HUES64 (cell line): ENCODE data around the gene CFAP20DC.
"Not testable (repeated sequence)": the region's sequence is repeated elsewhere in the genome, so short reads cannot be mapped to it uniquely, and the experiment has no call there.

Experiments
- H3K27ac ChIP-seq: 2 replicates; pipeline ENCODE4 v1.7.0; 2013; ENCODE audit warnings: low read depth, low read length, inconsistent platforms
- H3K27me3 ChIP-seq: 2 replicates; pipeline ENCODE4 v1.6.1; 2013; ENCODE audit warnings: mild to moderate bottlenecking, low read length; ENCODE audit not compliant: insufficient read depth
- H3K36me3 ChIP-seq: 2 replicates; pipeline ENCODE4 v1.6.1; 2013; ENCODE audit warnings: mild to moderate bottlenecking, low read length; ENCODE audit not compliant: insufficient read depth
- H3K4me1 ChIP-seq: 2 replicates; pipeline ENCODE4 v1.6.1; 2013; ENCODE audit warnings: mild to moderate bottlenecking, low read length, moderate library complexity; ENCODE audit not compliant: insufficient read depth
- H3K4me3 ChIP-seq: 2 replicates; pipeline ENCODE4 v1.5.1; 2013; ENCODE audit warnings: mild to moderate bottlenecking, low read length, moderate library complexity
- H3K9ac ChIP-seq: 2 replicates; pipeline ENCODE4 v1.6.1; 2013; ENCODE audit warnings: mild to moderate bottlenecking, low read depth, low read length
- H3K9me3 ChIP-seq: 2 replicates; pipeline ENCODE4 v1.6.1; 2013; ENCODE audit warnings: low read depth, low read length; ENCODE audit not compliant: insufficient read depth
- WGBS: fragments of 150-250, 120-280 bp; methylation state at CpG from one replicate; pipeline ENCODE4 v1.1.7; 2013; ENCODE audit warnings: missing lambda C conversion rate; 5-methylcytosine and 5-hydroxymethylcytosine counted together

CFAP20DC gene

DNA sequence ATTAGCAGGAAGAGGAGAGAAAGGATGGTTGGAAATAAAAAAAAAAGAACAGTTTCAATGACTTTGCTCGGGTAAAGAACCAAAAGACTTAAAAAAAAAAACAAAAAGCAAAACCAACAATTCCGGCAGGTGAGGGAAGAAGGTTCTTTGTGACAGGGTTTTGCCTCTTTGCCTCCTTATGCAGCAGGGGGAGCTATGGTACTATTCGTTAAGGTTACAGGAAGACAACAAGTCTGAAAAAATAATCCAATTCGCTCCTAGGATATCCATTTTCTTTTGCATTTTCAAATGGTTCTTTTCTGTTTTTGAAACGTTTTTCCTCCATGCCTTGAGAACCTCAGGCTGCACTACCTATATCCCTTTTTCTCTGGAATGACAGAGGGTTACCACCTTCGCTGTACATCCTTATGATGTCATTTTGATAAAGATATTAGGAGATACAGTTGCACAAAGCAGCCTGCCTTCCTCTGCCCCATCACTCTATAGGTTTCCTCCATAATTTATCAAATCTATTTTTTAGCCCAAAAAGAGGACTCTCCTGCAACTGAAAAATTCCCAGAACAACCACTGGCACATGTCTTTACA, 55.0 kb downstream of the CFAP20DC start:
- no peaks in the 10 kb centered on the region for H3K36me3 ChIP-seq
- no peak overlapping the region for H3K4me3 ChIP-seq
- no peaks in the 10 kb centered on the region for H3K9me3 ChIP-seq
- H3K27ac ChIP-seq = no peak overlapping the region
- 36% methylated on average over 4 of the region's 6 CpGs for WGBS
- H3K4me1 ChIP-seq = peaks cover 3% of the 10 kb centered on the region; the same call in 1 of the 2 replicates
- H3K9ac ChIP-seq = no peak overlapping the region
- no peaks in the 10 kb centered on the region for H3K27me3 ChIP-seq

DNA sequence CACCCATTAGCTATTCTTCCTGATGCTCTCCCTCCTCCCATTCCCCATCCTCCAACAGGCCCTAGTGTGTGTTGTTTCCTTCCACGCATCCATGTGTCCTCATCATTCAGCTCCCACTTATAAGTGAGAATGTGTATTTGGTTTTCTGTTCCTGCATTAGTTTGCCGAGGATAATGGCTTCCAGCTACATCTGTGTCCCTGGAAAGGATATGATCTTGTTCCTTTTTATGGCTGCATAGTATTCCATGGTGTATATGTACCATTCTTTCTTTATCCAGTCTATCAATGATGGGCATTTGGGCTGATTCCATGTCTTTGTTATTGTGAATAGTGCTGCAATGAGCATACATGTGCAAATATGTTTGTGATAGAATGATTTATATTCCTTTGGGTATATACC, 56.3 kb downstream of the CFAP20DC start:
- no peak overlapping the region for H3K4me3 ChIP-seq
- H3K9ac ChIP-seq = no peak overlapping the region
- 92% methylated on average over 1 of the region's 2 CpGs for WGBS
- no peaks in the 10 kb centered on the region for H3K36me3 ChIP-seq
- H3K9me3 ChIP-seq = no peaks in the 10 kb centered on the region
- H3K27ac ChIP-seq = no peak overlapping the region
- no peaks in the 10 kb centered on the region for H3K27me3 ChIP-seq
- H3K4me1 ChIP-seq = peaks cover 3% of the 10 kb centered on the region; the same call in 1 of the 2 replicates

DNA sequence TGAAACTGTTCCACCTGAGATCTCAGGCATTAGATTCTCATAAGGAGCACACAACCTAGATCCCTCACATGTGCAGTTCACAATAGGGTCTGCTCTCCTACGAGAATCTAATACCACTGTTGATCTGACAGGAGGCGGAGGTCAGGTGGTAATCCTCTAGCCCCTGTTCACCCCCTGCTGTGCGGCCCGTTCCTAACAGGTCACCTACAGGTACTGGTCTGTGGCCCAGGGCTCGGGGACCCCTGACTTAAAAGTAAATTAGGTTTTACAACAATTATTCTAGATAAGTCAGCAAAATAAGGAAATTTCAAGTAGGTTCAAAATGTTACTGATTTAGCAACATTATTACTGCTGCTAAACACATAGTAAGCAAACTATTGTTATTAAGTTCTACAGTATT, 58.2 kb downstream of the CFAP20DC start:
- Histone ChIP-seq H3K4me1 (peaks cover 3% of the 10 kb centered on the region; the same call in 1 of the 2 replicates), H3K9me3 (no peaks in the 10 kb centered on the region), H3K36me3 (no peaks in the 10 kb centered on the region), H3K9ac (no peak overlapping the region), H3K4me3 (no peak overlapping the region), H3K27me3 (no peaks in the 10 kb centered on the region), H3K27ac (no peak overlapping the region)
- 88% methylated on average over 5 of the region's 5 CpGs for WGBS

DNA sequence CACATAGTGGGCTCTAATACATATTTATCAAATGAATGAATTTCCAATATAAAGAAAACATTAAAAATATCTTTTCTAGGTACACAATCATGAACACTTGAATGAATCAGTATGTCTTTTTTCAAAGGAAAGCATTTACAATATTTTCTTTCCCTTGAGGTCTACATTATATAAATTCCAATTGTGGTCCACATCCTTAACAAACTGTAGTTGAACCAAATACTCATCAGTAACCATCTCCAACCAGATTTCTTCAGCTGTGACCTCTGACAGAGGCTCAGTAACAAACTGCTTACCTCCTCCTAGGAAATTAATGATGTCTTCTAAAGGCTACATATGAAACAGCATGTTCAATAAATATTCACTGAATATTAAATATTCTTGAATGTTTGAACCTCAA, 58.8 kb downstream of the CFAP20DC start:
- Histone ChIP-seq H3K36me3 (no peaks in the 10 kb centered on the region), H3K4me3 (no peak overlapping the region), H3K27ac (no peak overlapping the region), H3K9me3 (no peaks in the 10 kb centered on the region), H3K4me1 (peaks cover 3% of the 10 kb centered on the region; the same call in 1 of the 2 replicates), H3K27me3 (no peaks in the 10 kb centered on the region), H3K9ac (no peak overlapping the region)

DNA sequence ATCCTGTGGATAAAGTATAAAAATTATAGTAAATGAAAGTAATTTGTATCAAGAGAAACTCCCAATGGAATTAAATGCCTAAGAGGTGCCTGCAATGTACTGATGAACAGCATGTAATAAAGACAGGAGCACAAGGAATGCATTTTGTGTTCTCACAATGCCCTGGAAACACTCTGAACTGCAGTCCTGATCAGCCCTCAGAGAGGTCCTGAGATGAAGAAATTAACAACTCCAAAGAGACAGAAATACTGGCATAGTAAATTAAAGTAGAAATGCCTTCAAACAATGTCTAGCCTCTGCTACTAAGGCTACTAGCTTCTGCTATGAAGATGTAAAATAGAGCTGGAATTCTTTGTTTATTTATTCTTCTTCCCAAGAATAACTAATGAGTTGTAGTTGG, 59.9 kb downstream of the CFAP20DC start:
- no peaks in the 10 kb centered on the region for H3K36me3 ChIP-seq
- H3K4me3 ChIP-seq = no peak overlapping the region
- H3K9ac ChIP-seq = no peak overlapping the region
- H3K27ac ChIP-seq = no peak overlapping the region
- no peaks in the 10 kb centered on the region for H3K9me3 ChIP-seq
- H3K27me3 ChIP-seq = no peaks in the 10 kb centered on the region
- H3K4me1 ChIP-seq = peaks cover 3% of the 10 kb centered on the region; the same call in 1 of the 2 replicates

DNA sequence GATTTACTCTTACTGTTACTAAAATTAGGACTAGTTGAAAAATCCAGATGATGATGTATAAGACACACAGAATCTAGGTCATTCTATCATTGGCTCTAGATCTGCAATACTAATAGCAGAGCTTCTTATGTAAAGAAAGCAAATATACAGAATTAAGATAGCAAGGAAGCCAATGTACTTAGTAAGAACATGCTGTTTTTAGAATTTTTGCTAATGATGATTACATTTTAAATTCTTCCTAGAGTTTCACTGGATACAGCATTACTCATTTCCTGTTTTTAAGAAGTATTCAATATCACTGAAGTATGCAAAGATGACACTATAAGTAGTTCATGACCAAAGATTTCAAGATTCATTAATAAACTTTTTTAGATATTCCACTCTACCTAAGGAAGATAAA, 60.7 kb downstream of the CFAP20DC start:
- Histone ChIP-seq H3K36me3 (no peaks in the 10 kb centered on the region), H3K9me3 (no peaks in the 10 kb centered on the region), H3K27me3 (no peaks in the 10 kb centered on the region), H3K27ac (no peak overlapping the region), H3K4me3 (no peak overlapping the region), H3K4me1 (no peaks in the 10 kb centered on the region), H3K9ac (no peak overlapping the region)

DNA sequence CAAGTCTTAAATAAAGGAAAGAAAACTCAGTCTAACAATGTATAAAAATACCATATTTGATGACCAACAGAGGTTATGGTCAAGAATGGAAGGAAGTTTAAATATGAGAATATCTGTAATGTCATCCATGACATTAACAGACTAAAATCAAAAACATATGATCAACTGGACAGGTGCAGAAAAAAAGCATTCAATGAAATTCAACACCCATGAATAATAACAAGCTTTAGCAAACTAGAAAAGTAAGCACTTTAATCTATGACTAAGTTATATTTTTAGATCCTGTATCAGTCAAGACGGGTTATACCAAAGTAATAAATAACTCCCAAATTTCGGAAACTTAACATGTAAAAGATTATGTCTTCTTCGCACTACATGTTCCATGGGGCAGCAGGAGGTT, 61.8 kb downstream of the CFAP20DC start:
- H3K27me3 ChIP-seq = no peaks in the 10 kb centered on the region
- no peak overlapping the region for H3K27ac ChIP-seq
- H3K4me3 ChIP-seq = no peak overlapping the region
- H3K9me3 ChIP-seq = no peaks in the 10 kb centered on the region
- H3K36me3 ChIP-seq = no peaks in the 10 kb centered on the region
- H3K9ac ChIP-seq = no peak overlapping the region
- H3K4me1 ChIP-seq = 0 out of 2 replicates have a peak, but pooled peaks cover 2% of the 10 kb centered on the region
- 100% methylated on average over 3 of the region's 3 CpGs for WGBS

DNA sequence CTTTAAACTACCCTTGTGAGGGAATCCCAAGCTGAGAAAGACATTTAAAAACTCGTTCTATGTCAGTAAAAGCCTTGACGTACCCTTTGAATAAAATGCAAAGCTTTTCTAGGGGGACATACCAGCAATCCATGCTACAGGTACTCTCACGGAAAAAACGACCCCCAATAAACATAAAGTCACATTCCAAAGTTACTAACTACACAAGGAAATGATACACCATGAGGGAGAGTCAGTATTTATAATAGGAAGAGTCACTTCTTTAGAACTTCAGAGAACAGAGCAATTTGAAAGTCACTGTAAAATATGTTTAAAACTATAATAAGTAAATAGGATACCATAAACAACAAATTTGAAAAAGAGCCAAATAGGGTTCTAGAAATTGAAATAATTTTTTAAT, 63.2 kb downstream of the CFAP20DC start:
- WGBS = 92% methylated on average over 4 of the region's 4 CpGs
- no peak overlapping the region for H3K9ac ChIP-seq
- H3K27me3 ChIP-seq = no peaks in the 10 kb centered on the region
- no peaks in the 10 kb centered on the region for H3K36me3 ChIP-seq
- H3K4me1 ChIP-seq = 0 out of 2 replicates have a peak, but pooled peaks cover 4% of the 10 kb centered on the region
- no peaks in the 10 kb centered on the region for H3K9me3 ChIP-seq
- H3K4me3 ChIP-seq = no peak overlapping the region
- no peak overlapping the region for H3K27ac ChIP-seq

DNA sequence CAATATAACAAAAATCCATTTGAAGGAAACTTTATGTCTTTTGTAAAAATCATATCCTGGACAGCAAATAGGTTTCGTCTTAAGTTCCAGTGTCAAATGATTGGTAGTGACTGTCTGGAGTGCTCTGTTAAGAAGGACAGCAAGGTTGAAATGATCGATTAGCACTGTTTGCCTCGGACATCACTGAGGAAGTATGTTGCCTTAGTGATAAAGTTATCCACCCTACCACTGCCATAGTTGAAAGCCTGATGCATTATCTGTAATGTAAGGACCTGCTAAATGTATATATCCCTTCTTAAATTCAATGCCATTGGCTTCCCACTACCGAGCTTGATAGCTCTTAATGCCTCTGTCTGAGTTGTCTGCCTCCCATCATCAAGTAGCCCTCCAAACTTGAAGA, 70.0 kb downstream of the CFAP20DC start:
- H3K27me3 ChIP-seq = no peaks in the 10 kb centered on the region
- 87% methylated on average over 4 of the region's 4 CpGs for WGBS
- no peak overlapping the region for H3K9ac ChIP-seq
- H3K4me3 ChIP-seq = no peak overlapping the region
- 0 out of 2 replicates have a peak, but pooled peaks cover 4% of the 10 kb centered on the region for H3K4me1 ChIP-seq
- H3K36me3 ChIP-seq = no peaks in the 10 kb centered on the region
- H3K27ac ChIP-seq = no peak overlapping the region
- no peaks in the 10 kb centered on the region for H3K9me3 ChIP-seq

DNA sequence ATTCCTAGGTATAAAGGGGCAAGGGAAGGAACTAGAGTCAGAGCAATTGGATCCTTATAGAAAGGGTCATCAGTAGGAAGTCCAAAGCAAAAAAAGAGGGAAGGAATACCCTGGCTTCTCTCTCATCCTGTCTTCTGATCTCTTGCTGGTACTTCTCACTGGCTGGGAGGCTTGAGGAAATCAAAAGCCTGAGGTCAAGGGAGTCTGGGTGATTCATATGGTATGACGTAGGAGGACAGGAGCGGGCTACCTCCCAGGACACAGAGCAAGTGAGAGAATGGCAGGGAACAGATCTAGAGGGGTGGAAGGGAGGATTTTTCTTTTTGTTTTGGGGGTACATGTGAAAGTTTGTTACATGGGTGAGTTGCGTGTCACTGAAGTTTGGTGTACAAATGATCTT, 76.0 kb downstream of the CFAP20DC start:
- WGBS = 93% methylated on average over 2 of the region's 3 CpGs
- no peaks in the 10 kb centered on the region for H3K4me1 ChIP-seq
- H3K4me3 ChIP-seq = no peak overlapping the region
- no peak overlapping the region for H3K27ac ChIP-seq
- no peaks in the 10 kb centered on the region for H3K36me3 ChIP-seq
- no peak overlapping the region for H3K9ac ChIP-seq
- no peaks in the 10 kb centered on the region for H3K9me3 ChIP-seq
- no peaks in the 10 kb centered on the region for H3K27me3 ChIP-seq

DNA sequence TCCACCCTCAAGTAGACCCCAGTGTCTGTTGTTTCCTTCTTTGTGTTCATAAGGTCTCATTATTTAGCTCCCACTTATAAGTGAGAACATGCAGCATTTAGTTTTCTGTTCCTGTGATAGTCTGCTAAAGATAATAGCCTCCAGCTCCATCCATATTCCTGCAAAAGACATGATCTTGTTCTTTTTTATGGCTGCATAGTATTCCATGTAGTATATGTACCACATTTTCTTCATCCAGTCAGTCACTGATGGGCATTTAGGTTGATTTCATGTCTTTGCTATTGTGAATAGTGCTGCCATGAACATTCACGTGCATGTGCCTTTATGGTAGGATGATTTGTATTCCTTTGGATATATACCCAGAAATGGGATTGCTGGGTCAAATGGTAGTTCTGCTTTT, 82.0 kb downstream of the CFAP20DC start:
- H3K36me3 ChIP-seq, H3K27me3 ChIP-seq, H3K4me3 ChIP-seq, H3K9me3 ChIP-seq, H3K27ac ChIP-seq, H3K9ac ChIP-seq, H3K4me1 ChIP-seq: not testable (repeated sequence)
- WGBS = 97% methylated on average over 1 of the region's 1 CpG

DNA sequence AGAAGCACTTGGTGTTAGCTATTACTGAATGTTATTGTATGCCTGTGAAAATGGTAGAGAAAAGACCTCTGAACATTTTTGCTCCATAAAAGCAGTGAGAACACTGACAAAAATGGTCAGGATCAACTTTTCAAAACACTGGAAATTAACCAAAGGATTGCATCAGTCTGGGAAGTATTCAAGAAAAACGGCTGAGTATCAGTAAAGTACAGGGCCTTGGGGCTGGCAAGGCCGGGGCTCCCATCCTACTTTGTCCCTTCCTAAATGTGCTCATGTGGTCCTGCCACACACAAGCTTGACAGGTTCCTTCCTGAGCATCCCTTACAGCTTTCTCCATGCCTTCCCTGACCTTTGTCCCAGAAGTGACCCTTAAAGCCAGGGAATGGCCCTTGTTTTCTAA, 84.0 kb downstream of the CFAP20DC start:
- 91% methylated on average over 2 of the region's 2 CpGs for WGBS
- Histone ChIP-seq H3K9ac (no peak overlapping the region), H3K9me3 (no peaks in the 10 kb centered on the region), H3K4me1 (0 out of 2 replicates have a peak, but pooled peaks cover 3% of the 10 kb centered on the region), H3K36me3 (no peaks in the 10 kb centered on the region), H3K4me3 (no peak overlapping the region), H3K27me3 (no peaks in the 10 kb centered on the region), H3K27ac (no peak overlapping the region)
